ENCODE data around the gene NDUFAF7. TPM values are rescaled to one million over a fixed set of nuclear protein-coding genes. Genes with fewer than 3 reads are reported as not detected.

Gene NDUFAF7
- polyA plus RNA-seq, 1 donor from 2014 or later: 132 TPM

- TF ChIP-seq EP300 (conservative IDR thresholded peaks at IDR 0.05; ENCODE audit: poor library complexity, severe bottlenecking): no peak
- TF ChIP-seq SMC3 (conservative IDR thresholded peaks at IDR 0.05; ENCODE audit: poor library complexity): no peak
- no peak for TF ChIP-seq CTCF (IDR thresholded peaks at IDR 0.05; ENCODE audit: poor library complexity, severe bottlenecking)
- TF ChIP-seq MXI1 (conservative IDR thresholded peaks at IDR 0.05; ENCODE audit: poor library complexity, severe bottlenecking): no peak
- no peak for TF ChIP-seq TAF1 (IDR thresholded peaks at IDR 0.05; ENCODE audit: low read depth)
- TF ChIP-seq RAD21 (conservative IDR thresholded peaks at IDR 0.05): no peak
- TF ChIP-seq, protein P1, sequence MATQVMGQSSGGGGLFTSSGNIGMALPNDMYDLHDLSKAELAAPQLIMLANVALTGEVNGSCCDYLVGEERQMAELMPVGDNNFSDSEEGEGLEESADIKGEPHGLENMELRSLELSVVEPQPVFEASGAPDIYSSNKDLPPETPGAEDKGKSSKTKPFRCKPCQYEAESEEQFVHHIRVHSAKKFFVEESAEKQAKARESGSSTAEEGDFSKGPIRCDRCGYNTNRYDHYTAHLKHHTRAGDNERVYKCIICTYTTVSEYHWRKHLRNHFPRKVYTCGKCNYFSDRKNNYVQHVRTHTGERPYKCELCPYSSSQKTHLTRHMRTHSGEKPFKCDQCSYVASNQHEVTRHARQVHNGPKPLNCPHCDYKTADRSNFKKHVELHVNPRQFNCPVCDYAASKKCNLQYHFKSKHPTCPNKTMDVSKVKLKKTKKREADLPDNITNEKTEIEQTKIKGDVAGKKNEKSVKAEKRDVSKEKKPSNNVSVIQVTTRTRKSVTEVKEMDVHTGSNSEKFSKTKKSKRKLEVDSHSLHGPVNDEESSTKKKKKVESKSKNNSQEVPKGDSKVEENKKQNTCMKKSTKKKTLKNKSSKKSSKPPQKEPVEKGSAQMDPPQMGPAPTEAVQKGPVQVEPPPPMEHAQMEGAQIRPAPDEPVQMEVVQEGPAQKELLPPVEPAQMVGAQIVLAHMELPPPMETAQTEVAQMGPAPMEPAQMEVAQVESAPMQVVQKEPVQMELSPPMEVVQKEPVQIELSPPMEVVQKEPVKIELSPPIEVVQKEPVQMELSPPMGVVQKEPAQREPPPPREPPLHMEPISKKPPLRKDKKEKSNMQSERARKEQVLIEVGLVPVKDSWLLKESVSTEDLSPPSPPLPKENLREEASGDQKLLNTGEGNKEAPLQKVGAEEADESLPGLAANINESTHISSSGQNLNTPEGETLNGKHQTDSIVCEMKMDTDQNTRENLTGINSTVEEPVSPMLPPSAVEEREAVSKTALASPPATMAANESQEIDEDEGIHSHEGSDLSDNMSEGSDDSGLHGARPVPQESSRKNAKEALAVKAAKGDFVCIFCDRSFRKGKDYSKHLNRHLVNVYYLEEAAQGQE (IDR thresholded peaks at IDR 0.05; ENCODE audit: borderline replicate concordance): no peak
- no peak for TF ChIP-seq POLR2AphosphoS5 (IDR thresholded peaks at IDR 0.05)
- TF ChIP-seq EZH2 (IDR thresholded peaks at IDR 0.05; ENCODE audit: borderline replicate concordance, insufficient read depth, low read length, poor library complexity, severe bottlenecking): no peak
- H4K20me1 ChIP-seq (ENCODE audit: insufficient read depth): no peaks in the 10 kb centered on the region
- H3F3A ChIP-seq (ENCODE audit: insufficient read depth, low read length, poor library complexity, severe bottlenecking): no peaks in the 10 kb centered on the region
- H3K9ac ChIP-seq (ENCODE audit: low read length): no peak overlapping the region
- H3K4me2 ChIP-seq (ENCODE audit: low read length): no peak overlapping the region
- no peaks in the 10 kb centered on the region for H3K9me2 ChIP-seq (ENCODE audit: insufficient read depth, low read length)
- no peak overlapping the region for H2AFZ ChIP-seq (ENCODE audit: low read depth, low read length)
- no peaks in the 10 kb centered on the region for H3K79me2 ChIP-seq (replicated peaks; ENCODE audit: insufficient read depth, low read length)
- H3K9me3 ChIP-seq (ENCODE audit: low read length): no peaks in the 10 kb centered on the region
- H3K4me3 ChIP-seq (ENCODE audit: low read length): no peak overlapping the region
- no peaks in the 10 kb centered on the region for H3K36me3 ChIP-seq (ENCODE audit: insufficient read depth, low read length)
- no peak overlapping the region for H3K27ac ChIP-seq (ENCODE audit: low read length)
- H3K27me3 ChIP-seq (ENCODE audit: insufficient read depth, low read depth, low read length): no peaks in the 10 kb centered on the region
Observed at GRCh38 chr2:37268111-37268510, 36.7 kb downstream of the NDUFAF7 start.

DNA sequence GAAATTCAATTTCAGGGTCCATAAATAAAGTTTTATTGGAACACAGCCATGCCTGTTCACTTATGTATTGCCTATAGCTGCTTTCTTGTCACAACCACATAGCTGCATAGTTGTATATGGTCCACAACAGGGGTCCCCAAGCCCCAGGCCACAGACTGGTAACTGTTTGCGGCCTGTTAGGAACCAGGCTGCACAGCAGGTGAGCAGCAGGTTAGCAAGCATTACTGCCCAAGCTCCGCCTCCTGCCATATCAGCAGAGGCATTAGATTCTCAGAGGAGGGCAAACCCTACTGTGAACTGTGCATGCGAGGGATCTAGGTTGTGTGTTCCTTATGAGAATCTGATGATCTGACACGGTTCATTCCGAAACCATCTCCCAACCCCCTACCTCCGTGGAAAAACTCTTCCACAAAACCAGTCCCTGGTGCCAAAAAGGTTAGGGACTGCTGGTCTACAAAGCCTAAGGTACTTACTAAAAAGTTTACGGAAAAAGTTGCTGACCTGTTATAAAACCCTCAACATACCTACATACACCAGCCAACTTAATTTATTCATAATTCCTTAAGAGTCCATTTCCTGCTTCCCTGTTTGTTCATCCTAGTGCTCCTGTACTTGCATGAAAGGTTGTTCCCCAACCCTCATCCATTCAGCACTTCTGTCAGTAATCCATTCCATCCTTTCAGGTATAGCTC is 40.1 kb downstream of the NDUFAF7 start:
- no peaks in the 10 kb centered on the region for H3K36me3 ChIP-seq (ENCODE audit: insufficient read depth, low read length)

More for the DNA sequence above, 40.1 kb downstream of the NDUFAF7 start:
- TF ChIP-seq SMC3 (conservative IDR thresholded peaks at IDR 0.05; ENCODE audit: poor library complexity) (no peak), MXI1 (conservative IDR thresholded peaks at IDR 0.05; ENCODE audit: poor library complexity, severe bottlenecking) (no peak), CTCF (IDR thresholded peaks at IDR 0.05; ENCODE audit: poor library complexity, severe bottlenecking) (no peak), RAD21 (conservative IDR thresholded peaks at IDR 0.05) (no peak), EZH2 (IDR thresholded peaks at IDR 0.05; ENCODE audit: borderline replicate concordance, insufficient read depth, low read length, poor library complexity, severe bottlenecking) (no peak), TAF1 (IDR thresholded peaks at IDR 0.05; ENCODE audit: low read depth) (no peak), EP300 (conservative IDR thresholded peaks at IDR 0.05; ENCODE audit: poor library complexity, severe bottlenecking) (no peak), POLR2AphosphoS5 (IDR thresholded peaks at IDR 0.05) (no peak)
- TF ChIP-seq, protein P1 (IDR thresholded peaks at IDR 0.05; ENCODE audit: borderline replicate concordance): no peak
- no peaks in the 10 kb centered on the region for H3K9me2 ChIP-seq (ENCODE audit: insufficient read depth, low read length)
- H3K27ac ChIP-seq (ENCODE audit: low read length): no peak overlapping the region
- no peaks in the 10 kb centered on the region for H3K27me3 ChIP-seq (ENCODE audit: insufficient read depth, low read depth, low read length)
- H3K79me2 ChIP-seq (replicated peaks; ENCODE audit: insufficient read depth, low read length): no peaks in the 10 kb centered on the region
- no peak overlapping the region for H3K4me2 ChIP-seq (ENCODE audit: low read length)
- no peak overlapping the region for H3K4me3 ChIP-seq (ENCODE audit: low read length)
- no peak overlapping the region for H3K9ac ChIP-seq (ENCODE audit: low read length)
- H2AFZ ChIP-seq (ENCODE audit: low read depth, low read length): no peak overlapping the region
- no peaks in the 10 kb centered on the region for H4K20me1 ChIP-seq (ENCODE audit: insufficient read depth)
- H3K9me3 ChIP-seq (ENCODE audit: low read length): no peaks in the 10 kb centered on the region
- no peaks in the 10 kb centered on the region for H3F3A ChIP-seq (ENCODE audit: insufficient read depth, low read length, poor library complexity, severe bottlenecking)

All from neural cell (in vitro differentiated cells).